Fibroblast of the aortic adventitia (primary cell): Measurements from ENCODE around the gene KIN. TPM values are rescaled to one million over a fixed set of nuclear protein-coding genes. Genes with fewer than 3 reads are reported as not detected.
"Not testable (repeated sequence)": the region's sequence is repeated elsewhere in the genome, so short reads cannot be mapped to it uniquely, and the experiment has no call there.

Experiments used
- DNase-seq: peaks from one replicate; pipeline ENCODE4 v3.0.0-alpha.2; 2010; ENCODE audit warnings: low read depth
- H3K4me3 ChIP-seq: 2 replicates; pipeline ENCODE4 v1.5.1; 2011; ENCODE audit warnings: low read depth, mild to moderate bottlenecking, control low read depth, low read length, moderate library complexity
- total RNA-seq: library from RNA; depleted of rRNA; stranded (reverse); fragments of >200 nt; gene quantifications from 2 replicates; pipeline ENCODE4 v1.2.3, GENCODE V29; 2012; ENCODE audit warnings: low replicate concordance
- TF ChIP-seq, protein P1 (sequence below): IDR thresholded peaks from 2 replicates; pipeline ENCODE4 v1.5.1; 2011; ENCODE audit warnings: mild to moderate bottlenecking, low read length, control low read depth, inconsistent platforms; ENCODE audit not compliant: insufficient read depth

KIN gene
- total RNA-seq, 1 donor: 7.0 TPM

DNA sequence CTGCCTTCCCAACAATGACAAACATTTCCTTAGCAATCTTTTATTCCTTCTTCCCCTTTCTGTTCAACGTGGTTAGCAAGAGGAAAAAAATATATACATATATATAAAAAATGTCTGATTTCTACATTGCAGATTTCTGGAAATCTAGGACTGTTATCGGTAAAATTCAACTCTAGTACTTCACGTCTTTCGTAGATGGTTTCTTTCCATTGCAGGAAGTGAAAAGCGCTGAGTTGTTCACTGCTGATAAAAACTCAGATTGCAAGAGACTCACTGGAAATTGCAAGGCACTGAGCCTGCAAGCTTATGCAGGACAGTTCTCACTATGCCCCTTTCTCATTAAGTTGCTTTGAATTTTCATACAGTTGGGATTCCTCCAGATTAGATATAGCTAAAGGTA, 23.9 kb downstream of the KIN start:
- peak; percentile 46 for DNase-seq
- H3K4me3 ChIP-seq: no peak overlapping the region
- TF ChIP-seq, protein P1, sequence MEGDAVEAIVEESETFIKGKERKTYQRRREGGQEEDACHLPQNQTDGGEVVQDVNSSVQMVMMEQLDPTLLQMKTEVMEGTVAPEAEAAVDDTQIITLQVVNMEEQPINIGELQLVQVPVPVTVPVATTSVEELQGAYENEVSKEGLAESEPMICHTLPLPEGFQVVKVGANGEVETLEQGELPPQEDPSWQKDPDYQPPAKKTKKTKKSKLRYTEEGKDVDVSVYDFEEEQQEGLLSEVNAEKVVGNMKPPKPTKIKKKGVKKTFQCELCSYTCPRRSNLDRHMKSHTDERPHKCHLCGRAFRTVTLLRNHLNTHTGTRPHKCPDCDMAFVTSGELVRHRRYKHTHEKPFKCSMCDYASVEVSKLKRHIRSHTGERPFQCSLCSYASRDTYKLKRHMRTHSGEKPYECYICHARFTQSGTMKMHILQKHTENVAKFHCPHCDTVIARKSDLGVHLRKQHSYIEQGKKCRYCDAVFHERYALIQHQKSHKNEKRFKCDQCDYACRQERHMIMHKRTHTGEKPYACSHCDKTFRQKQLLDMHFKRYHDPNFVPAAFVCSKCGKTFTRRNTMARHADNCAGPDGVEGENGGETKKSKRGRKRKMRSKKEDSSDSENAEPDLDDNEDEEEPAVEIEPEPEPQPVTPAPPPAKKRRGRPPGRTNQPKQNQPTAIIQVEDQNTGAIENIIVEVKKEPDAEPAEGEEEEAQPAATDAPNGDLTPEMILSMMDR: no peak

DNA sequence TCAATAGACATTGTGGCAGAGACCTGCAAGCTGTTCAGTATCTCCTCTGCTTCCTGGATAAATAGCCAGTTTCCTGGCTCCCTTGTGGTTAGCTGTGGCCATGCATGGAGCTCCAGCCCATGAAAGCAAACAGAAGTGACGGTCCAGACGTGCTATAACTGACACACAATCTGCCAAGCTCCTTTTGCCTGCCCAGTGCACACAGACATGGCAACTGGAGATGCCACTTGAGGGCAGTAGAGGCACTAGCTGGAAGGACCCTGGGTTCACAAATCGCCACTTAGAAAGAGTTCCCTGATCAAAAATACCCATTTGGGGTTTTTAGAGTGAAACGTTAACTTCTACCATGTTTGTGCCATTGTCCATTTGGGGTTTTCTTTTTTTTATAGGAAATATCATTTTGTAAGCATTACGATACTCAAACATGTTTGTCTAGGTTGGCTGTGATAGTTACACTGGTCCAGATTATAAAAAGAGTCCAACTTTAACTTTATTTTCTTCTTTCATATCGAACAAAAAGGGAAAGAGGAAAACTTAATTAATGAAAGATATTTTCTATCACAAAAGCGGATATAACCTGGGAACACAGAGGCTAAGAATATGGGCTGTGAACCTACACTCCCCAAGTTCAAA, 31.3 kb downstream of the KIN start:
- TF ChIP-seq, protein P1: peak; percentile 52
- peak; percentile 33 for DNase-seq
- H3K4me3 ChIP-seq: no peak overlapping the region

DNA sequence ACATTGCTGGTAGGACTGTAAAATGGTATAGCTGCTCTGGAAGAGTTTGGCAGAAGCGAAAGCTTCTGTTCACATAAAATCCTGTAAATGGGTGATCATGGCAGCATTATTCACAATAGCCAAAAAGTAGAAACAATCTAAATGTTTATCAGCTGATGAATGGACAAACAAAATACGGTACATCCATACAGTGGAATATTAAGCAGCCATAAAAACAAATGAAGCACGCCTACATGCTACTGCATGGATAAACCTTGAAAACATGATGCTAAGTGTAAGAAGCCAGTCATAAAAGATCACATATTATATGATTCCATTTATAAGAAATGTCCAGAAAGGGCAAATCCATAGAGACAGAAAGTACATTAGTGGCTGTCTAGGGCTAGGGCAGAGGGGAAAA, 32.7 kb downstream of the KIN start:
- H3K4me3 ChIP-seq: no peak overlapping the region
- no peak for DNase-seq
- TF ChIP-seq, protein P1: no peak

DNA sequence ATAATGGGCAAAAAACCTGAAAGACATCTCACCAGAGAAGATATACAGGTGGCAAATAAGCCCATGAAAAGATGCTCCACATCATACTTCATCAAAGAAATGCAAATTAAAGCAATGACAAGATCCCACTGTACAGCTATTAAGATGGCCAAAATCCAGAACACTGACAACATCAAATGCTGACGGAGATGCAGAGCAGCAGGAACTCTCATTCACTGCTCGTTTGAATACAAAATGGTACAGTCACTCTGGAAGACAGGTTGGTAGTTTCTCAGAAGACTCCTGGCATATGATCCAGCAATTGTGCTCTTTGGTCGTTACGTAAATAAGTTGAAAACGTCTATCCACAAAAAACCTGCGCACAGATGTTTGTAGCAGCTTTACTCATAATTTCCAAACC, 35.5 kb downstream of the KIN start:
- no peak for DNase-seq
- TF ChIP-seq, protein P1: no peak
- H3K4me3 ChIP-seq: no peak overlapping the region

DNA sequence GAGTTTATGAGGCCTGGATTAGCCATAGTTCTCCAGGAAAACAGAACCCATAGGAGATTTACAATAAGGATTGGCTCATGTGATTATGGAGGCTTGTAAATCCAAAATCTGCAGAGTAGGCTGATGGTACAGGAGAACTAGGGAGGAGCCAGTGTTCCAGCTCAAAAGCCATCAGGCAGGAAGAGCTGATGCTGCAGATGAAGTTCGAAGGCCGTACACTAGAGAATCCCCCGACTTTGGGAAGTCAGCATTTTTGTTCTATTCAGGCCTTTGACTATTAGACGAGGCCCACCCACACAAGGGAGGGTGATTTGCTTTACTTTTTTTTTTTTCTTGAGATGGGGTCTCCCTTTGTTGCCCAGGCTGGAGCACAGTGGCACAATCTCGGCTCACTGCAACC, 37.6 kb downstream of the KIN start:
- TF ChIP-seq, protein P1: no peak
- no peak for DNase-seq
- no peak overlapping the region for H3K4me3 ChIP-seq

DNA sequence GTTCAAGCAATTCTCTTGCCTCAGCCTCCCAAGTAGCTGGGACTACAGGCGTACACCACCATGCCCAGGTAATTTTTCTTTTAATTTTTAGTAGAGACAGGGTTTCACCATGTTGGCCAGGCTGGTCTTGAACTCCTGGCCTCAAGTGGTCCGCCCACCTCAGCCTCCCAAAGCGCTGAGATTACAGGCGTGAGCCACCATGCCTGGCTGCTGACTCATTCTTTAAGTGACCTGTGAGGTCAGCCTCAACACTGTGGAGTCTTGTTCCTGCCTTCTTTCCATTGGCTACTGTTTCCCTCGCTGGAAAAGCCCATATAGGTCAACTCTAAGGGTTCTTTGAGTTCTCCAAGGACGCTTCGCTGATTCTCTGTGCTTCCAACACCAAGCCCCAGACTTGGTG, 39.2 kb downstream of the KIN start:
- DNase-seq, H3K4me3 ChIP-seq: not testable (repeated sequence)

DNA sequence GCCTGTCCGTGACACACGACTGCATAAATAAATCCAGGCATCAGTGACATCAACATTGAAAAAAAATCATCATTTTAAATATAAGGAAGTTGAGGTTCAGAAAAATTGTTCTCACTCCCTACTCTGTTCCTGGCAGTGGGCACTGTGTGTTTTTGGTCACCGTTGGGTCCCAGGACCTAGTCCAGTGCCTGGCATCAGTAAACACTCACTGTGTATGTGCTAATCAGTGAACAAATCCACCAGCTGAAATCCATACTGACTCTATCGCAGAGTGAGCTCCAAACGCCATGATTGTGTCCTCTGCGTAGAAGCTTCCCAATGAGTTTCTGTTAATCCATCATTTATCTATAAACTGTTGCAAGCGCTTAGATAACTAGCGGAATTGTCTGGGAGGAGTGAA, 43.5 kb downstream of the KIN start:
- no peak for DNase-seq
- TF ChIP-seq, protein P1: no peak
- H3K4me3 ChIP-seq: no peak overlapping the region
